DND-41 (cell line): ENCODE measurements around the gene ENHO.

Experiments
- ATAC-seq: fragments of 200-7000 bp; cut with Tn5 transposase; 3 replicates; pipeline ENCODE4 v1.9.1; 2021; ENCODE audit warnings: low read depth; ENCODE audit not compliant: insufficient read depth
- DNase-seq: peaks from one replicate; pipeline ENCODE4 v3.0.0-alpha.2; 2020
- H2AFZ ChIP-seq: 2 replicates; pipeline ENCODE4 v1.6.0; 2012; ENCODE audit warnings: low read depth, low read length
- H3K27ac ChIP-seq: 2 replicates; pipeline ENCODE4 v1.5.1; 2012; ENCODE audit warnings: low read length, inconsistent platforms
- H3K27me3 ChIP-seq: fragments of 200-600 bp; sonication (generic); 2 replicates; pipeline ENCODE4 v1.6.0; 2012; ENCODE audit warnings: low read length, mild to moderate bottlenecking, inconsistent platforms; ENCODE audit not compliant: insufficient read depth, poor library complexity
- H3K36me3 ChIP-seq: 2 replicates; pipeline ENCODE4 v1.5.1; 2012; ENCODE audit warnings: low read length, inconsistent platforms; ENCODE audit not compliant: insufficient read depth
- H3K4me1 ChIP-seq: 2 replicates; pipeline ENCODE4 v1.5.1; 2012; ENCODE audit warnings: mild to moderate bottlenecking, low read length; ENCODE audit not compliant: insufficient read depth
- H3K4me2 ChIP-seq: 2 replicates; pipeline ENCODE4 v1.6.0; 2012; ENCODE audit warnings: mild to moderate bottlenecking, moderate library complexity, low read length, inconsistent platforms; ENCODE audit not compliant: insufficient read depth
- H3K4me3 ChIP-seq, 2 experiments: fragments of 200-600 bp in 1 of 2; shearing (Covaris generic) in 1 of 2; 2 replicates each; pipeline ENCODE4 v1.5.1; 2012 to 2016; ENCODE audit warnings: inconsistent platforms in 2 of 2, low read length in 2 of 2, mild to moderate bottlenecking in 2 of 2, low read depth in 1 of 2, moderate library complexity in 1 of 2
- H3K79me2 ChIP-seq: 2 replicates; pipeline ENCODE4 v1.6.0; 2012; ENCODE audit warnings: low read length, inconsistent platforms; ENCODE audit not compliant: insufficient read depth
- H3K9ac ChIP-seq: 2 replicates; pipeline ENCODE4 v1.6.0; 2012; ENCODE audit warnings: low read depth, mild to moderate bottlenecking, inconsistent platforms, low read length, moderate library complexity
- H3K9me3 ChIP-seq: 2 replicates; pipeline ENCODE4 v1.5.1; 2012; ENCODE audit warnings: low read length, moderate library complexity, mild to moderate bottlenecking, inconsistent platforms; ENCODE audit not compliant: insufficient read depth, severe bottlenecking
- H4K20me1 ChIP-seq: 2 replicates; pipeline ENCODE4 v1.6.0; 2012; ENCODE audit warnings: low read length; ENCODE audit not compliant: insufficient read depth
- CTCF ChIP-seq: IDR thresholded peaks from 2 replicates; pipeline ENCODE4 v1.5.1; 2012; ENCODE audit warnings: borderline replicate concordance, low read length, moderate library complexity, mild to moderate bottlenecking; ENCODE audit not compliant: poor library complexity, severe bottlenecking; ENCODE audit errors: extremely low read depth
- EZH2 ChIP-seq: IDR thresholded peaks from 3 replicates; pipeline ENCODE4 v1.6.1; 2012; ENCODE audit warnings: borderline replicate concordance, low read depth, mild to moderate bottlenecking, moderate library complexity, low read length, inconsistent platforms; ENCODE audit not compliant: severe bottlenecking

ENHO gene

GRCh38 chr9:34491596-34491995 lies 31.2 kb downstream of the ENHO start:
- no peak overlapping the region for H3K4me3 ChIP-seq
- DNase-seq (no peak), ATAC-seq (no peak)
- no peak for TF ChIP-seq EZH2
- no peak for TF ChIP-seq CTCF
- H3K4me2 ChIP-seq, result no peak overlapping the region
- H3K36me3 ChIP-seq, result no peaks in the 10 kb centered on the region
- no peak overlapping the region for H3K27ac ChIP-seq
- H4K20me1 ChIP-seq, result no peaks in the 10 kb centered on the region
- H2AFZ ChIP-seq, result no peak overlapping the region
- H3K27me3 ChIP-seq, result no peaks in the 10 kb centered on the region
- H3K4me1 ChIP-seq, result no peaks in the 10 kb centered on the region
- no peaks in the 10 kb centered on the region for H3K9me3 ChIP-seq
- H3K79me2 ChIP-seq, result no peaks in the 10 kb centered on the region
- no peak overlapping the region for H3K9ac ChIP-seq

- Histone ChIP-seq H3K4me1 (no peaks in the 10 kb centered on the region), H3K27ac (no peak overlapping the region), H3K4me3 (no peak overlapping the region), H3K27me3 (peaks cover 2% of the 10 kb centered on the region), H3K36me3 (no peaks in the 10 kb centered on the region), H3K79me2 (no peaks in the 10 kb centered on the region), H3K4me2 (no peak overlapping the region), H3K9ac (no peak overlapping the region), H3K9me3 (no peaks in the 10 kb centered on the region), H4K20me1 (no peaks in the 10 kb centered on the region), H2AFZ (no peak overlapping the region)
- ATAC-seq (no peak), DNase-seq (no peak)
- TF ChIP-seq CTCF (no peak), EZH2 (no peak)
Observed at GRCh38 chr9:34490760-34491159, 32.0 kb downstream of the ENHO start.

- H3K27me3 ChIP-seq, result peaks cover 5% of the 10 kb centered on the region
- no peak for TF ChIP-seq EZH2
- TF ChIP-seq CTCF, result no peak
- H3K4me2 ChIP-seq, result no peak overlapping the region
- H3K79me2 ChIP-seq, result no peaks in the 10 kb centered on the region
- no peak overlapping the region for H3K4me3 ChIP-seq
- no peaks in the 10 kb centered on the region for H4K20me1 ChIP-seq
- DNase-seq, result no peak
- H3K9ac ChIP-seq, result no peak overlapping the region
- H3K4me1 ChIP-seq, result no peaks in the 10 kb centered on the region
- H3K36me3 ChIP-seq, result no peaks in the 10 kb centered on the region
- no peaks in the 10 kb centered on the region for H3K9me3 ChIP-seq
- H2AFZ ChIP-seq, result no peak overlapping the region
- no peak overlapping the region for H3K27ac ChIP-seq
- no peak for ATAC-seq
Observed at GRCh38 chr9:34490360-34490759, 32.4 kb downstream of the ENHO start.

GRCh38 chr9:34486572-34486971 lies 36.2 kb downstream of the ENHO start:
- Histone ChIP-seq H2AFZ (no peak overlapping the region), H3K4me1 (no peaks in the 10 kb centered on the region), H3K27me3 (peaks cover 6% of the 10 kb centered on the region), H3K36me3 (no peaks in the 10 kb centered on the region), H3K9me3 (no peaks in the 10 kb centered on the region), H3K27ac (no peak overlapping the region), H3K4me3 (no peak overlapping the region), H3K79me2 (no peaks in the 10 kb centered on the region), H3K9ac (no peak overlapping the region), H4K20me1 (no peaks in the 10 kb centered on the region), H3K4me2 (no peak overlapping the region)
- no peak for TF ChIP-seq EZH2
- no peak for TF ChIP-seq CTCF
- ATAC-seq (no peak), DNase-seq (no peak)
